CD4-positive, alpha-beta T cell treated with Interleukin-6 for 4 hours (primary cell): Measurements from ENCODE around the gene PATZ1.
"Not testable (repeated sequence)": the region's sequence is repeated elsewhere in the genome, so short reads cannot be mapped to it uniquely, and the experiment has no call there.

Experiments used
- DNase-seq: peaks from one replicate; pipeline ENCODE4 v3.0.0-alpha.2; 2020; ENCODE audit warnings: mixed read lengths

Gene PATZ1

GRCh38 chr22:31342389-31343140, 3.6 kb downstream of the PATZ1 start:
- no peak for DNase-seq

DNA sequence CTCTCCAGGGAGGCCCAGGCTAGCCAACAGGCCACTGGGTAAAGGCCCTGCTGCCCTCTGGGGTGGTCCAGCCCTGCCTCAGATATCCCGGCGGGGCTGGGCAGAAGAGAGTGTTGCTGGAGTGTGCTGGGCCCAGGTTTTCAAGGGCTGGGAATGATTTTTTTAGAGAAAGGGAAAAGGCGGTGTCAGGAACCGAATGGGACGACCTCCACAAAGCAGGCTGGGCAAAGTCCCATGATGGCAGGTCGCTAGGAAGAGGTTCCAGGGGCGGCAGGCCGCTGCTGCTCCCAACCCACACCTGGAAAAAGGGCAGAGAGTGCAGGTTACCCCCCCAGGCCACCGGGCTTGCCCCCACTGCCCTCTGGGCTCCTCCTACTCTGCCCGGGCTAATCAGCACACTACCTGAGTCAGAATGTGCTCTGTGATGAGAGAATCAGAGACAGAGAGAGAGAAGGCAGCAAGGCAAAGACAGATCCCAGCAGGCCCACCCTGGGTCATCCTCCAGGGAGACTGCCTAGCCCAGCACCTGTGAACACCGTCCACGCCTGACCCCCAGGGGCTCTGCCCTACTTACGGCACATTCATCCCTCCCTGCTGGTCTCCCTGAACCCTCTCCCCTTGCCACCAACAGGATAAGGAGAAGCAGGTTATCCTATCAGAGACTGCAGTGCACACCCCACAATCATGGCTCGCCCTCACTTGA, 4.6 kb downstream of the PATZ1 start:
- DNase-seq: no peak

DNA sequence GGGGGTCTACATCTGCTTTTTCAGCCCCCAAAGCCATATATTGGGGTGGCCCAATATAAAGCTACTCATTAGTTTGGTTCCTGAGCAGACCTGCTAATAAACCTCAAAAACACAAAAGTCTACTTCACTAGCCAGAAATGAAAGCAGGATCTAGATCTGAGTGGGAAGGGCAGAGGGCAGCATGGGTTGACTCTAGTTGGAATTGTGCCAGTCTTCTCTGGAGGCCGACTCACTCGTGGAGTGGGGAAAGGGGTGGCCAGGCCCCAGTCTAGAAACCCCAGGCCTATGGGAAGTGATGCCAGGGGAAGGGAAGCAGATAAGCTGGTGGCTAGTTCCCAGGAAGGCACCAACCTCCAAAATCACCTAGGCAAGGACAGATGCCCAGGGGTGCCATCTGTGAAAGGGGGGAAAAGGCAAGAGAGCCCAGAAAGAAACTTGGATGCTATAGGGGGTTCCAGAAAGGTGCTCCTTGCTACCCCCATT, 5.3 kb downstream of the PATZ1 start:
- no peak for DNase-seq

- no peak for DNase-seq
These were observed 5.8 kb downstream of the PATZ1 start for GRCh38 chr22:31340360-31340759.

DNA sequence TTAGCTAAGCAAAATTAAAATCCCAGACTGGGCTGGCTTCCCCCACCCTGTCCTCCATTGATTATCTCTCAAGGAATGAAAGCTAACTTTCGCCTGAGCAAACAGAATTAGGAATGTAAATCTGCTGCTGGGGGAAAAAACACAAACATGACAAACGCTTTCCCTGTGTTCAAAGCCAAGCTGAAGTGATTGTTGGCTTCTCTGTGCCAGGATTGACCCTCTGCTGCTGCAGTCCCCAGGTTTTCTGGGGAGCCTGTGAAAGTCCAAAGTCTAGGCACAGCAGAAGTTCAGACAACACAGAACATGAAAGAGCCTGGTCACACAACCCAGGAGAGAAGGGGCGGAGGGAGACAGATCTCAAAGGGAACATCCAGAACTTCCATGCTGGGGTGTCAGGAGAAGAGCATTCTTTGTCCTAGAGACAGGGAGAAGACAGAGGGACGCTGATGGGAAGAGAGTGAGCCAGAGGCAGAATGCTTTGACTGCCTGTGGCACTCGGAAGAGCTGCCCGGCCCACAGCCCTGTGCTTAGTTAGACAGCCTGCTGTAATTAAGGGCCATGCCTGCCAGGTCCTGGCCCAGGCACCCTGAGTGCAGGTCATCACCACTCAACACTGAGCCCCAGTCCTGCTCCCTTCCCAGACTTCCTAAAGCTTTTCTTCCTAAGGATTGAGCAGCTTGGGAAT, 6.9 kb downstream of the PATZ1 start:
- no peak for DNase-seq

GRCh38 chr22:31337178-31337577, 9.0 kb downstream of the PATZ1 start:
- peak; percentile 45 for DNase-seq

GRCh38 chr22:31334329-31334728, 11.8 kb downstream of the PATZ1 start:
- no peak for DNase-seq

GRCh38 chr22:31333641-31334040, 12.5 kb downstream of the PATZ1 start:
- no peak for DNase-seq

DNA sequence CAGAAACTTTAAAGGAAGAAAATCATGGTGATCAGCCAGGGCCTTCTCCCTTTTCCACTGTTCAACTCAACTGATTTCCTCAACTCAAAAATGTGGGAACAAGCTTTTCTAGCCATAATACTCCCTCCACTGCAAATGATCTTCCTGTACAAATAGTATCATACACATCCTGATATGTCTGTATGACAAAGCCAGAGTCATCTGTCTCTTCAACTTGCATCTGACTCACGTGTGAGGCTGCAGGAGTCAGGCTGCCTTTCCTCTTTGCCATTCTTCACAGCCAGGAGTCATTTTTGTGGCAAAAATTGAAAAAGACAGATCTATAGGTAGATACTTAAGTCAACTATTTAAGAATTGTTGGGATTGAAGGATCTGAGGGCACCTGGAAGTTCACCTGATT, 13.3 kb downstream of the PATZ1 start:
- DNase-seq: no peak

DNA sequence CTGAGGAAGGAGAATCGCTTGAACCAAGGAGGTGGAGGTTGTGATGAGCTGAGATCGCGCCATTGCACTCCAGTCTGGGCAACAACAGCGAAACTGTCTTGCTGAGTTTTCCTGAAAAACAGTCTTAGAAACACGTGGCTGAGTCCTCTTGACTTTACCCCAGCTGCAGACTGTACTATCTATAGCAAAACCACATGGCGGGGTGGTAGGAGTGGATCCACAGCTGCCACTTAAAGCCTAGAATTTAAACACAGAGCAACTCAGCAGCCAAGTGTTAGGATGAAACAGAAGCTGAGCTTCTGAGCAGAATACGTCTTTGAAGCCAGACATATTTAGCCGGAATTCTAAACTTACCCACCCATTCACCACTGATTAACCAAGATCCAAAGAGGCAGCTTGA, 14.1 kb downstream of the PATZ1 start:
- no peak for DNase-seq

DNA sequence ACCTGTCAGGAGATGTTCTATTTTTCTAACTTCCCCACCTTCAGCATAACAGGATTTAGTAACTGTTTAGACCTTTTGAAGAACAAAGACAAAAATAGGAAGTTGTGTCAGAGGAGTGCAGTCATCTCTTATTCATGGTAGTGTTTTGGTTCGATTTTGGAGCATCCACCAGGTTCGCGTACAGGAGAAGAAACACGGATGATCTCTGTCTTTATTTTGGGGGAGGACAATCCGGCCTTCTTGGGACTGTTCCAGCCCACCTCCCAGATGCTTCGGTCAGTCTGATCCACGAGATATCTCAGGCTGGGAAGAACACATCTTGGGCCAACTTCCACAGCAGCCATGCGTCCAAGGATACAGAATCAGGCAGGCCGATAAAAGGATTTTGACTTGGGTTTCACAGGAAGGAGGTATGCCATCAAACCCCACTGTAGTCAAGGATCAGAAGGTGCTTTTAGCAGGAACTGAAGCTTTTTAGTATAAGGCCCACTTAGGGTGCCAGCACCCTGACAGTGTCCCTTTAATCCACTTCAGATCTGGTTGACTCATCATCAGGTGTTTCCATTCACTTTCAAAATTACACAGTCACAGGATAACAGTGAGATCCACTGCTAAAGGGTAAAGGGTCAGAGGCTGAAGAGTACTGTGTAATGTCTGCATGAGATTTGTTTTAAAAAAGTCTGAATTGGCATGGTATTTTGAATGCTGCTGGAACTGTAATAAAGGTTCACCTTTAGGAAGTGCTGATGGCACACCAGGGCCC, 16.5 kb downstream of the PATZ1 start:
- DNase-seq: no peak

- DNase-seq: no peak
These were observed 17.1 kb downstream of the PATZ1 start for GRCh38 chr22:31329029-31329428.

DNA sequence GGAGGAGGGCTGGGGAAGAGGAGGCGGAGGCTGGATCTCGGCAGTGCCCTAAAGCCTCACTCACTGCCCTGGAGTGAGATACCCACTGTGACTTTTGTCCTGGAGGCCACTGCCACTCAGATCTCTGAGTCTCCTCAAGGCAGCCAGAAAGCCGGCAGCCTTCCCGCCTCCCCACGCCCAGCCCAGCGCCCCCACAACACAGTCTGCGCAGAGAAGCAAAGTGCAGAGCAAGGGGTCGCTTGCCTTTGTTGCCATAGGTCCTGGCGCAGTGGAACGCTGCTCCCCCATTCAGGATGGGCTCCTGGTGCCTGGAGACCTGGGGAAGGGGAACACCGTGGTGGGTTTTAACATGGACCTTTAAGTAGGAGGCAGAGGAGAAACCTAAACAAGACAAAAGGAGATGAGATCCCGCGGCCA, 17.6 kb downstream of the PATZ1 start:
- no peak for DNase-seq

- no peak for DNase-seq
These were observed 18.2 kb downstream of the PATZ1 start for GRCh38 chr22:31327806-31328543.

DNA sequence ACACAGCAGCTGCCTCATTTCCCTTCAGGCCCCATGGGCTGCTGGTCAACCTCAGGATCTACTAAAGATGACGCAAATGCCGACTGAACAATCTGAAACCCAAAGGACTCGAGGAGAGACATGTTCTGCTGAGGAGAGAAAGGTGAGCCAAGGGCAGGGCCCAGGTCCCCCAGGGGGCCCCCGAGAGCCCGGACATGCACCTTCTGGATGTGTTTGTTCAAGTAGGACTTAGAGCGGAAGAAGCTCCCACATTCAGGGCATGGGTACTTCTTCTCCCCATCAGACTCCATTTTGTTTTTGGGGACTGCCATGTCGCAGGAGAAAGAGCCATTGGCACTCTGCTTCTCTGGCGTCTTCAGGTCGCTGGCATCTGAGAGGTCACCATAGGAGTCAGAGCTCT, 19.3 kb downstream of the PATZ1 start:
- DNase-seq: no peak

GRCh38 chr22:31323578-31324550, 22.3 kb downstream of the PATZ1 start:
- no peak for DNase-seq

DNA sequence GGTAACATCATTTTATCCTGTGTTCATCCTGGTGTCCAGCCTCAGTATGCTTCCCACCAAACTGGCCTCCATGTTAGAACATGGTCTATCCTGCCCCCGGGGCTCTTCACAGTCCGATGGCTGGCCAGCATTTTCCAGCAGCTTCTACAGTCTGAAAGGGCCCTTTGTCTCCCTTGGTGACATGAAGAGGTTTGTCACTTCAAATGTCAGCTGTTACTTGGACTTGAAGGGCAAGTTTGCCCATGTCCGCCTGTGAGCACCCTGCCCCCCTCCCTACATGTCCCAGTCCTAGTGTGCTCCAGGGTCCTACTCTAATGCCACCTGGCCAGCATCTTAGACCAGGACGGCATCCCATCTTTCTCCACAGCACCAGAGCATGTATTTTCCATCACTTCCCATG, 24.7 kb downstream of the PATZ1 start:
- DNase-seq: no peak

DNA sequence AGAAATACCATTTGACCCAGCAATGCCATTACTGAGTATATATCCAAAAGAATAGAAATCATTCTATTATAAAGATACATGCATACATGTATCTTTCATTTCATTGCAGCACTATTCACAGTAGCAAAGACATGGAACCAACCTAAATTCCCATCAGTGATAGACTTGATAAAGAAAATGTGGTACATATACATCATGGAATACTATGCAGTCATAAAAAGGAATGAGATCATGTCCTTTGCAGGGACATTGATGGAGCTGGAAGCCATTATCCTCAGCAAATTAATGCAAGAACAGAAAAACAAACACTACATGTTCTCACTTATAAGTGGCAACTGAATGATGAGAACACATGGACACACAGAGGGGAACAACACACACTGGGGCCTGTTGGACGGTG, 31.9 kb downstream of the PATZ1 start:
- DNase-seq: not testable (repeated sequence)

DNA sequence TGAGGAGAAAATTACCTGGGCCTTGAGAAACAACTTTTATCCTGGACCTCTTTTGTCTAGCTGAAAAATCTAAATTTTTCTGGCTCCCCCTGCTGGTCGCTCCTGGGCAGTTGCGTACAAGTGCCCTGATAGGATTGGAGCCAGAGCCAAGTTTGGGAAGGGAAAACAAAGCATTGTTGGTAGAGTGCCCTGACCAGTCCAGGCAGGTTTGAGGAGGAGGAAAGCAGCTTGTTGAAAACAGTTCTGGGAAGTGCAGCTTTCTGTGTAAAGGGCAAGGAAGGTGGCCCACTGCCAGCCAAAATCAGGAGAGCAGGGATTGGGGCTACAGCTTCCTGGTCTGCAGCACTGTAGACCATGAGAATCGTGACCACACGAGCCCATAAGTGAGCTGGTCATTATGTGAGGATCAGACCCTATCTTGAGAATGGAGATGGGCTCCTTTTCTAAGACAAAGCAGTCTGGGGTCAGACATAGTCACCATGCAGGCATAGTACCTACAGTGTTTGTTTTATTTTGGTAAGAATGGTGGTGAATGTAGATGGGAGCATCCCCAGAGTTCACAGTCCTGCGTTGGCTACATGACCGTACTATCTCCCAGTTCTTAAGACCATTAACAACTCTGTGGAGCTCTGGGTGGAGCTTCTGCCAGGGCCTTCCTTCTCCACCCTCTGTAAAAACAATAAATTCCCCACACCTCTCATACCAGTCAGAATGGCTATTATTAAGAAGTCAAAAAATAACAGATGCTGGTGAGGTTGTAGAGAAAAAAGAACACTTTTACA, 32.6 kb downstream of the PATZ1 start:
- peak; percentile 84 for DNase-seq

DNA sequence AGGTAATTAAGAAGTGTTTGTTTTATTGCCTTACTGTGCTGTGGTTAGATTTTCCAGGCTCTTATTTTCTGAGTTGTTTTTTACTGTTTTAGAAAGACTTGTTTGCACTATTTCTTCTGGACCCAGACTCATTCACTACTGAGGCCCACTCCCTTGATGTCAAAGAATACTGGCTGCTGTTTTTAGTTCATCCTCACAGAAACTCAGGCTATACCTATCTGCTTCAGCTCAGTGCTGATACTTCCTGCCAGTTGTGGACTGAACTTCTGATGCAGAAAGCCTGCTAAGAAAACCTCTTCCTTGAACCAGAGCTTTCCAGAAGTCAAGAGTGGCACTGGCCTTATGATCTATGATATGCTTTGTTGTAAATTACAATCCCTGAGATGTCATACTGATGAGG, 38.0 kb downstream of the PATZ1 start:
- peak; percentile 19 for DNase-seq
